Neural progenitor cell (in vitro differentiated cells): Measurements from ENCODE around the gene FGF16. TPM values are rescaled to one million over a fixed set of nuclear protein-coding genes. Genes with fewer than 3 reads are reported as not detected.

Source experiments
- DNase-seq: peaks from one replicate; pipeline ENCODE4 v3.0.0-alpha.2; 2016; ENCODE audit warnings: low spot score
- H2AFZ ChIP-seq: fragments of 200-600 bp; sonication (generic); replicated peaks from 2 replicates; pipeline ENCODE4 v1.6.1; 2016; ENCODE audit warnings: antibody characterized with exemption
- H3F3A ChIP-seq: fragments of 200-600 bp; sonication (generic); 2 replicates; pipeline ENCODE4 v1.6.1; 2016; ENCODE audit warnings: antibody characterized with exemption, low read depth
- H3K27ac ChIP-seq: fragments of 200-600 bp; sonication (generic); 2 replicates; pipeline ENCODE4 v1.5.1; 2016; ENCODE audit warnings: mild to moderate bottlenecking
- H3K27me3 ChIP-seq: fragments of 200-600 bp; sonication (generic); 2 replicates; pipeline ENCODE4 v1.6.1; 2016; ENCODE audit warnings: mild to moderate bottlenecking, moderate library complexity
- H3K36me3 ChIP-seq: fragments of 200-600 bp; sonication (generic); 2 replicates; pipeline ENCODE4 v1.5.1; 2016
- H3K4me1 ChIP-seq: fragments of 200-600 bp; sonication (generic); 2 replicates; pipeline ENCODE4 v1.6.1; 2016; ENCODE audit warnings: mixed run types
- H3K4me2 ChIP-seq: fragments of 200-600 bp; sonication (generic); 2 replicates; pipeline ENCODE4 v1.6.1; 2016
- H3K4me3 ChIP-seq: fragments of 200-600 bp; sonication (generic); 2 replicates; pipeline ENCODE4 v1.5.1; 2016
- H3K79me2 ChIP-seq: fragments of 200-600 bp; sonication (generic); 2 replicates; pipeline ENCODE4 v1.6.1; 2016; ENCODE audit warnings: low read depth
- H3K9ac ChIP-seq: fragments of 200-600 bp; sonication (generic); 2 replicates; pipeline ENCODE4 v1.6.1; 2016
- H3K9me3 ChIP-seq: fragments of 200-600 bp; sonication (generic); 2 replicates; pipeline ENCODE4 v1.5.1; 2016; ENCODE audit warnings: low read depth
- H4K20me1 ChIP-seq: fragments of 200-600 bp; sonication (generic); 2 replicates; pipeline ENCODE4 v1.6.1; 2016; ENCODE audit warnings: low read depth
- H3K27ac Mint-ChIP-seq: 3 replicates; pipeline ENCODE4 v1.8.0; 2021; ENCODE audit warnings: mixed read lengths
- H3K27me3 Mint-ChIP-seq: 2 replicates; pipeline ENCODE4 v1.8.0; 2022; ENCODE audit warnings: low read depth, mild to moderate bottlenecking, inconsistent platforms, moderate library complexity, mixed read lengths; ENCODE audit not compliant: insufficient read depth
- H3K36me3 Mint-ChIP-seq: 3 replicates; pipeline ENCODE4 v1.8.0; 2021; ENCODE audit warnings: mixed read lengths
- H3K4me1 Mint-ChIP-seq: 3 replicates; pipeline ENCODE4 v1.8.0; 2021; ENCODE audit warnings: mixed read lengths
- H3K4me3 Mint-ChIP-seq: 3 replicates; pipeline ENCODE4 v1.8.0; 2021; ENCODE audit warnings: mild to moderate bottlenecking, moderate library complexity, mixed read lengths
- H3K9me3 Mint-ChIP-seq: 3 replicates; pipeline ENCODE4 v1.8.0; 2020; ENCODE audit warnings: mixed read lengths
- CTCF ChIP-seq: fragments of 200-600 bp; sonication (generic); IDR thresholded peaks from 2 replicates; pipeline ENCODE4 v1.5.1; 2017; ENCODE audit warnings: antibody characterized with exemption, mild to moderate bottlenecking
- EZH2 ChIP-seq: fragments of 200-600 bp; sonication (generic); IDR thresholded peaks from 2 replicates; pipeline ENCODE4 v1.6.1; 2017; ENCODE audit warnings: antibody characterized with exemption, mild to moderate bottlenecking, moderate library complexity
- EZH2phosphoT487 ChIP-seq: fragments of 200-600 bp; sonication (generic); IDR thresholded peaks from 2 replicates; pipeline ENCODE4 v1.6.1; 2017; ENCODE audit warnings: antibody characterized with exemption
- total RNA-seq: library from RNA; depleted of rRNA; stranded (reverse); fragments of >200 nt; gene quantifications from 2 replicates; pipeline ENCODE4 v1.2.3, GENCODE V29; 2015; ENCODE audit warnings: low replicate concordance

The FGF16 gene
- total RNA-seq, 1 donor from 2014 or later = not detected

- H3K4me3 Mint-ChIP-seq = no peak overlapping the region
- H3K4me1 Mint-ChIP-seq = peaks cover 7% of the 10 kb centered on the region
- H3K9me3 Mint-ChIP-seq = peaks cover 9% of the 10 kb centered on the region
- TF ChIP-seq CTCF (no peak), EZH2 (no peak), EZH2phosphoT487 (no peak)
- H3K79me2 ChIP-seq = no peaks in the 10 kb centered on the region
- H3K27me3 ChIP-seq = no peaks in the 10 kb centered on the region
- H3K36me3 Mint-ChIP-seq = no peaks in the 10 kb centered on the region
- no peak overlapping the region for H3K27ac Mint-ChIP-seq
- H3K9ac ChIP-seq = no peak overlapping the region
- H3K4me2 ChIP-seq = peak overlapping the region; percentile 53
- peaks cover 15% of the 10 kb centered on the region for H3F3A ChIP-seq
- no peaks in the 10 kb centered on the region for H3K36me3 ChIP-seq
- no peaks in the 10 kb centered on the region for H4K20me1 ChIP-seq
- H3K27ac ChIP-seq = peak overlapping the region; percentile 41
- peaks cover 16% of the 10 kb centered on the region for H3K4me1 ChIP-seq
- peak; percentile 34 for DNase-seq
- no peak overlapping the region for H3K4me3 ChIP-seq
- H2AFZ ChIP-seq = no peak overlapping the region
- H3K27me3 Mint-ChIP-seq = peaks cover 4% of the 10 kb centered on the region
- peaks cover 4% of the 10 kb centered on the region for H3K9me3 ChIP-seq
Observed at GRCh38 chrX:77422891-77423648, 24.1 kb upstream of the FGF16 start.

GRCh38 chrX:77426811-77427210, 20.4 kb upstream of the FGF16 start:
- peaks cover 7% of the 10 kb centered on the region for H3K4me1 Mint-ChIP-seq
- Histone ChIP-seq H2AFZ (no peak overlapping the region), H3K9ac (no peak overlapping the region), H3K27ac (no peak overlapping the region), H3K4me3 (no peak overlapping the region), H3K27me3 (no peaks in the 10 kb centered on the region), H3K4me1 (peaks cover 16% of the 10 kb centered on the region), H3K36me3 (no peaks in the 10 kb centered on the region), H3K79me2 (no peaks in the 10 kb centered on the region), H3K9me3 (no peaks in the 10 kb centered on the region), H3F3A (peaks cover 15% of the 10 kb centered on the region), H3K4me2 (no peak overlapping the region), H4K20me1 (no peaks in the 10 kb centered on the region)
- peaks cover 6% of the 10 kb centered on the region for H3K9me3 Mint-ChIP-seq
- H3K27me3 Mint-ChIP-seq = peaks cover 6% of the 10 kb centered on the region
- H3K27ac Mint-ChIP-seq = no peak overlapping the region
- H3K4me3 Mint-ChIP-seq = no peak overlapping the region
- no peak for DNase-seq
- no peak for TF ChIP-seq EZH2
- H3K36me3 Mint-ChIP-seq = no peaks in the 10 kb centered on the region

- TF ChIP-seq CTCF (no peak), EZH2phosphoT487 (no peak), EZH2 (no peak)
- no peak overlapping the region for H3K27ac ChIP-seq
Observed at GRCh38 chrX:77427611-77428010, 19.6 kb upstream of the FGF16 start.

GRCh38 chrX:77428551-77428950, 18.6 kb upstream of the FGF16 start:
- H3K4me1 Mint-ChIP-seq = no peaks in the 10 kb centered on the region
- DNase-seq = no peak
- no peak overlapping the region for H3K27ac ChIP-seq
- no peaks in the 10 kb centered on the region for H3K79me2 ChIP-seq
- H3K4me3 ChIP-seq = no peak overlapping the region
- H3K9me3 ChIP-seq = no peaks in the 10 kb centered on the region
- H3K9ac ChIP-seq = no peak overlapping the region
- no peak overlapping the region for H3K4me2 ChIP-seq
- no peaks in the 10 kb centered on the region for H3K27me3 ChIP-seq
- H3F3A ChIP-seq = peaks cover 3% of the 10 kb centered on the region
- H2AFZ ChIP-seq = no peak overlapping the region
- H4K20me1 ChIP-seq = no peaks in the 10 kb centered on the region
- peaks cover 6% of the 10 kb centered on the region for H3K27me3 Mint-ChIP-seq
- no peaks in the 10 kb centered on the region for H3K36me3 Mint-ChIP-seq
- peaks cover 6% of the 10 kb centered on the region for H3K9me3 Mint-ChIP-seq
- H3K36me3 ChIP-seq = no peaks in the 10 kb centered on the region
- no peak for TF ChIP-seq EZH2phosphoT487
- TF ChIP-seq CTCF = no peak
- TF ChIP-seq EZH2 = no peak
- H3K4me3 Mint-ChIP-seq = no peak overlapping the region
- no peak overlapping the region for H3K27ac Mint-ChIP-seq
- peaks cover 5% of the 10 kb centered on the region for H3K4me1 ChIP-seq

More at GRCh38 chrX:77427611-77428010, 19.6 kb upstream of the FGF16 start:
- no peaks in the 10 kb centered on the region for H3K9me3 ChIP-seq
- no peak overlapping the region for H3K4me3 Mint-ChIP-seq
- no peak overlapping the region for H3K27ac Mint-ChIP-seq
- peaks cover 3% of the 10 kb centered on the region for H3K4me1 Mint-ChIP-seq
- H3K4me3 ChIP-seq = no peak overlapping the region
- no peak overlapping the region for H2AFZ ChIP-seq
- no peaks in the 10 kb centered on the region for H3K36me3 ChIP-seq
- no peak overlapping the region for H3K4me2 ChIP-seq
- H3K36me3 Mint-ChIP-seq = no peaks in the 10 kb centered on the region
- peaks cover 6% of the 10 kb centered on the region for H3K9me3 Mint-ChIP-seq
- H3K79me2 ChIP-seq = no peaks in the 10 kb centered on the region
- no peak for DNase-seq
- peaks cover 6% of the 10 kb centered on the region for H3K27me3 Mint-ChIP-seq
- H3F3A ChIP-seq = peaks cover 10% of the 10 kb centered on the region
- H3K27me3 ChIP-seq = no peaks in the 10 kb centered on the region
- no peak overlapping the region for H3K9ac ChIP-seq
- peaks cover 12% of the 10 kb centered on the region for H3K4me1 ChIP-seq
- H4K20me1 ChIP-seq = no peaks in the 10 kb centered on the region
